NCI-H345 (cell line): ENCODE data around the gene OSER1.
"Not testable (repeated sequence)": the region's sequence is repeated elsewhere in the genome, so short reads cannot be mapped to it uniquely, and the experiment has no call there.

Source experiments
- DNase-seq: peaks from one replicate; lab custom pipeline; 2025; lab: John Stamatoyannopoulos, UW

OSER1 gene

DNA sequence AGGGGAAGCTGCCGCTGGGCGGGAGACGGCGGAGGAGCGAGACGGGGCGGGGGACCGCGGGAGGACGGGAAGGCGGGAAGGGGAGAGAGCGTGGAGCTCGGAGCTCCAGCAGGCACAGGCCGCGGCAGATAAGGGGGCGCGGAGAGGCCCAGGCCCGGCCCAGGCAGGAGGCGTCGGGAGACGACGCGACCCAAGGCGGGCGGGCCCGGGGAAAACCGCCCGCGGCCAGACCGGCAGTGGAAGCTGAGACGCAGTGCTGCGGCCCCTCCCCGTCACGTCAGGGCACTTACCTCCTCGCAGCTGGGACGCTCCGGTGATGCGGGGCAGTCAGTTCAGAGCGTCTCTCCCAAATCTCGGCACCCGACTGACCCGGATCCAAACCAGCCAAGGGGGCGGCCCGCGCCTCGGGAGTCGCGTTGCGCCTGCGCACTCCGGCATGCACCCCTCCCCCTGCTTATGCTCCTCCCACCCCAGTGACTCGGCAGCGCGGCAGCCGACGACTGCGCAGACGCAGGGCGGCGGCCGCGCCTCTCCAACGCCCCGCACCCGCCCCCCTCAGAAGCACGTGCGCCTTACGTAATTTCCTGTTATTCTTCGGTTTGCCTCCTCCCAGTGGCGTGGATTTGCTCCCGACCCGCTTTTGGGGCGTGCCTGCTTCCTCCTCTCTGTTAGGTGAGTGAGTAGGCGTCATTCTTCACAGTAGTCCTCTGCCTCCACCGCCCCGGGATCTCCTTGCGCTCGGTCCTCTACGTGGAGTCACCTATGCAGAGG lies at the start of gene OSER1:
Gene OSER1, minus strand, starts transcription at position 366 of the 771 bp plus-strand sequence. CDS start 3,814 bp downstream, outside the sequence.
- peak; percentile 98 for DNase-seq

GRCh38 chr20:44258226-44258890 lies 47.8 kb upstream of the OSER1 start:
- no peak for DNase-seq

GRCh38 chr20:44256961-44257360 lies 46.4 kb upstream of the OSER1 start:
- no peak for DNase-seq

DNA sequence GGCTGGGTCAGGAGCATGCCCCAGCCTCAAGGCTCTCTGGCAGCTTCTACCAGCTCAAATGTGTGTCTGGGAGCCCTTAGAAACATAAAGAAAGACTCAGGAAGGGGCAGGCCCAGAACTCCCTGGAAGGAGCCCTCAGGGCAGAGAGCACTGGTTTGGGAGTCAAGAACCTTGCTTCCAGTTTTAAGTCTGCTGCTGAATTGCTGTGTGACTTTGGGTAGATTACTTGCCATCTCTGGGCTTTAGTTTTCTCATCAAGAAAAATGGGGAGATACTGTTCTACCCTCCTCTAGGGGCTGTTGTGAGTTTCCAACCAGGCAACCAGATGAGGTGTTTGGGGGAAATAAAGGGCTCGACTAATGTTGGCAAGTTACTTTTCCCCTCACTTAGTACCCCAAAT lies 45.4 kb upstream of the OSER1 start:
- DNase-seq, result no peak

- no peak for DNase-seq
Observed at GRCh38 chr20:44254073-44254472, 43.5 kb upstream of the OSER1 start.

DNA sequence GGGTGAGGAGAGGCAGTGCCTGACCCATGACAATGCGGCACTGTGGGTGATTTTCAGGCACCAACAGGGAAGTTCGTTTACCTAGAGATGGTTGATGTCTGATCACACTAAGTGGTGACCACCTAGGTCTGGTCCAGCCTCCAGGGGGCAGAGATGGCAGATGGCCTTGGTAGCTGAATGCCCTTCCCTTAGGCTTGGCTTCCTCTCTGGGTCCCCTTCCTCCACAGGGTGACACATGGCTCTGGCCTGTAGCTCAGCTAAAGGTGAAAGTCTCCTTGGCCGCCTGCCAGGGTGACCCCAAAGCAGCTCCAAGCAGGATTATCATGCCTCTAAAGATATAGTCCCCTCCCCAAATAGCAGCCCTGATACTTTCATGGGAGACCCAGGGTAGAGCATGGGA lies 43.0 kb upstream of the OSER1 start:
- DNase-seq, result no peak

DNA sequence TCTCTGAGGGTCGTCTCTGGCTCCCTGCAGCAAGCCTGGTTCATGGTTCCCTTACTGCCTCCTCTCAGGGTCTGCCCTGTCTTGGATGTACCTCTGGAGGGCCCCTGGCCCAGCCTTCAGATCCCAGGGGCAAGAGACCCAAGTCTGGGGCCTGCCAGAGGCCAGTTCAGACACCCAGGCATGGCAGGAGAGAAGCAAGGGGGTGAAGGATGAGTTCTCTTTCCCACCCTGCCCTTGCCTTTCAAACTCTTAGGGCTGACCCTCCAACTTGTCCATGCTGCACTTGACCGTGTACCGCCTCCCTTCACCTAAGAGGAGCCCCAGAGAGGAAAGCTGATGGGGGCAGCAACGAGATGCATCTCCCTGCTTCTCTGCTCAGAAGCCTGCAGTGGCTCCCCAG lies 40.7 kb upstream of the OSER1 start:
- no peak for DNase-seq

DNA sequence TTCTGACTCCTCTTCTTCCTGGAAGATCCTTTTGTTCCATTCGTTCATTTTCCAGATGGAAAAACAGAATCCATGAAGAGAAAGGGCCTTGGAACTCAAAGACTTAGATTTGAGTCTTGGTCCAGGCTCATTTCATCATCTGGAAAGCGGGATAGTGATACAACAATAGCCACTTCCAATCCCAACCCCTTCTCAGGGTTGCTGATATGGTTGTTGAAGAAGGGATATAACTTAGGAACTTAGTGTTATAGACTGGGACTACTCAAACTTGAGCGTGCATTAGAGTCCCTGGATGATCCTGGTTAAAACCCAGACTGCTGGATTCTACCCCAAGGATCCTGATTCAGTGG lies 37.8 kb upstream of the OSER1 start:
- no peak for DNase-seq

GRCh38 chr20:44247586-44248409 lies 37.2 kb upstream of the OSER1 start:
- no peak for DNase-seq

DNA sequence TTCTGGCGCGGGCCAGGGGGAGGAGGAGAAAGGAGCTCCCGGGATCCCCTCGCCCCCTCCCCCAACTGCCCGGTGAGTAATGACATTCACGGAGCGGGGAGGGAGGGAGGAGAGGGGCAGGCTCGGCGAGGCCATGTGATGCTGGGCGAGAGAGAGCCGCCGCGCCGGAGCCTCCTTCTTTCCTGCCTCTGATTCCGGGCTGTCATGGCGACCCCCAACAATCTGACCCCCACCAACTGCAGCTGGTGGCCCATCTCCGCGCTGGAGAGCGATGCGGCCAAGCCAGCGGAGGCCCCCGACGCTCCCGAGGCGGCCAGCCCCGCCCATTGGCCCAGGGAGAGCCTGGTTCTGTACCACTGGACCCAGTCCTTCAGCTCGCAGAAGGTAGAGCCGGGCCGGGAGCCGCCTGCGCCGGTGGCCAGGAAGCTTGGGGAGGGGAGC lies 36.6 kb upstream of the OSER1 start, which contains the start of gene GDAP1L1:
Gene GDAP1L1, plus strand, starts transcription at position 178 of the 441 bp plus-strand sequence. Its CDS starts 27 bp downstream, at position 205.
- DNase-seq, result peak; percentile 43

- DNase-seq, result no peak
Observed at GRCh38 chr20:44245977-44246376, 35.4 kb upstream of the OSER1 start.

DNA sequence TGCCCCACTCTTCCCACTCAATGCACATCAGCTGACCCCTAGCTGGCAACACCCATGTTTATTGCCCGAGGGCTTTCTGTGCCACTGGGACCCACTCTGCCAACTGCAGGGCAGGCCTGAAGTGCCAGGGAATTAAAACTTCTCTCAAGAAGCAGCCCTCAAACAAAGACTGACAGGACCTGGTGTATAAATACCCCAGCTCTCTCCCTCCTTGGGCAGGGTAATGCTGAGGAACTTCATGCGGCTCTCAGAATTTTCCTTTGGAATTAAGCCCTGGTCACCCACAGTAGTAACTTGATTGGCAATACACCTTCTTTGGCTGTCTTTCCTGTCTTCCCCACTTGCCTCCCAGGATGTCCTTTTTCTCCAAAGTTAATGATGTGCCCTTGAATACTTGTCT lies 31.2 kb upstream of the OSER1 start:
- no peak for DNase-seq

DNA sequence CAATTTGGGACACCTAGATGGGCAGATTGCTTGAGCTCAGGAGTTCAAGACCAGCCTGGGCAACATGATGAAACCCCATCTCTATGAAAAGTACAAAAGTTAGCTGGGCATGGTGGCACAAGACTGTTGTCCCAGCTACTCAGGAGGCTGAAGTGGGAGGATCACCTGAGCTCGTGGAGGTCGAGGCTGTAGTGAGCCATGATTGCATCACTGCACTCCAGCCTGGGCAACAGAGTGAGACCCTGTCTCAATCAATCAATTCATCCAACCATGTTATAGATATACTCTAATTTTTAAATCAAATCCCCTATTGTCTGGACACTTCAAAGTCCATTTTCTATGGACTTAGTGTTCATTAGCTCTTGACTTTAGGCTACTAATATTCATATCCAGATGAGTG lies 26.3 kb upstream of the OSER1 start:
- DNase-seq, result not testable (repeated sequence)

GRCh38 chr20:44235702-44236101 lies 25.1 kb upstream of the OSER1 start:
- no peak for DNase-seq

DNA sequence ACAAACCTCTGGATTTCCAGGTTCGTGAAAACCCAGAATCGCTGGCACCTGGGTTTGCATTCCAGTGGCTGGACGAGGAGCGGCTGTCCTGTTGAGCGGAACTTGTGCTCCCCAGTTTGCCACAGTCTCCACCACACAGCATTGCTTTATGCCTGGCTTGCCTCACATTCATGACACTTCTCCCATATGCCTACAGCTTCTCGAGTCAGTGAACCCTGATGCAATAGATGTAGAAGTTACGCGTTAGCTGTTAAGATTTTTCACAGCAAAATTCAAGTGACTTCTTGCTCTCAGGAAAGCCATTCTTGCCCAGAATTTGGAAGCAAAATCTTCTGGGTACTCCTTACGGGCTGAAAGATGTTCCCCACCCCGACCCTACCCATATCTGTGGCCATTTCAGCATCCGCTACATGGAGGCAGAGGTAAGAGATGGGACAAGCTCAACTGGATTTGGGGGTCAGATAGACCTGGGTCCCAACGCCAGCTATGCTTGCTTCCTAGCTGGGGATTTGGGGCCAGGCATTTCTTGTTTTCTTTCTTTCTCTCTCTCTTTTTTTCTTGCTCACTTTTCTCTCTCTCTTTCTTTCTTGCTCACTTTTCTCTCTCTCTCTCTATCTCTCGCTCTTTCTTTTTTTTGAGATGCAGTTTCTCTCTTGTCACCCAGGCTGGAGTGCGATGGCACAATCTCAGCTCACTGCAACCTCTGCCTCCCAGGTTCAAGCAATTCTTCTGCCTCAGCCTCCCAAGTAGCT lies 24.2 kb upstream of the OSER1 start:
- DNase-seq, result no peak

DNA sequence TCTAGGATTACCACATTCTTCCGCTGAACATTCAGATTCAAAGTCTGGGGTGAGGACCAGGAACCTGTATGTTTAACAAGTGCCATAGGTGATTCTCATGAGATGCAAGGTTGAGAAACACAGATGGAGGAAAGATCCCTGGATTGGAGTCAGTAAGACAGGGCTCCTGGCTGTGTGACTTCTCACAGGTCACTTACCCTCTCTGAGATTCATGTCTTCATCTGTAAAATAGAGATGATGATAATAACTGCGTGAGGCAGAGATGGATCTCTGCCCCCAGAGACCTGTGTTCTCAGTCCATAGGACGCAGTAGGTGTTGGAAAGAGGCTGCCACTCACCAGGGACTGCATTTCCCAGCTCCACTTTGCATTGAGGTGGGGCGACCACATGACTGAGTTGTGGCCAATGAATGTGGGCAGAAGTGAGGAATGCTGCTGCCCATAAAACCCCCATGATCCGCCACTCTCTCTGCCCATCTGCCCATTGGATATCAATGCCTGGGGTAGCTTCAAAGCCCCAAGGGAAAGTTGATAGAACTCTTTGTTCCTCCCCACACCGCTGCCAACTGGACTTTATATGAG lies 23.0 kb upstream of the OSER1 start:
- no peak for DNase-seq

DNA sequence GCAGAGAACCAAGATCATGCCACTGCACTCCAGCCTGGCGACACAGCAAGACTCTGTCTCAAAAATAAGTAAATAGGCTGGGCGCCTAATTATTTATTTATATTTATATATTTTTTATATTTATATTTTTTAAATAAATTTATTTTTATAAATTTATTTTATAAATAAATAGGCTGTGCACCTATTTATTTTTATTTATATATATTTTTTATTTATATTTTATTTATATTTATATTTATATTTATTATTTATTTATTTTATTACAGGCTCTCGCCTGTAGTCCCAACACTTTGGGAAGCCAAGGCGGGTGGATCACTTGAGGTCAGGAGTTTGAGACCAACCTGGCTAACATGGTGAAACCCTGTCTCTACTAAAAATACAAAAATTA lies 21.9 kb upstream of the OSER1 start:
- DNase-seq, result not testable (repeated sequence)

- no peak for DNase-seq
Observed at GRCh38 chr20:44231713-44232468, 21.3 kb upstream of the OSER1 start.

DNA sequence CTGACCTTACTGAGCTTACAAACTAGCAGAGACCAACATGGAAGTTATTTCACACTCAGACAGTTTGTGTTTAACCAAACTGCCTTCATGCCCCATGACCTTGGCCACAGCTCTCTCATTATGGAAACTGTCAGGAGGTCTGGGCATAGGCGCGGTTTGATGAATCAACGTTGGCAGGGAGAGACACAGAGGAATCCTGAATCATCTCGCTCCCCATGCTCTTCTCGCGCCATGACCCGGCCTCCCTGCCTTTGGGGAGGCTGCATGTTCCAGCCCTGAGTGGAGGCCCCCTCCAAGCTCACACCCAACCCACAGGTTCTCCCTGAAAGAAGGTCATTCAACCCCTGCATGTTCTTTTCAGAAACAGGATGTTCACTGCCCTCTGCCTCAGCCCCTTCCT lies 20.6 kb upstream of the OSER1 start:
- no peak for DNase-seq

- DNase-seq, result no peak
Observed at GRCh38 chr20:44228465-44229258, 18.1 kb upstream of the OSER1 start.
